Neuron (in vitro differentiated cells): ENCODE results near the gene MTHFD2L.
"Not testable (repeated sequence)": the region's sequence is repeated elsewhere in the genome, so short reads cannot be mapped to it uniquely, and the experiment has no call there.

Experiments
- H2AFZ ChIP-seq: one replicate; pipeline ENCODE4 v1.6.1; 2013; ENCODE audit warnings: low read depth, mild to moderate bottlenecking, inconsistent platforms, low read length, moderate library complexity
- H3K27me3 ChIP-seq: one replicate; pipeline ENCODE4 v1.6.1; 2013; ENCODE audit warnings: low read length; ENCODE audit not compliant: insufficient read depth
- H3K36me3 ChIP-seq: one replicate; pipeline ENCODE4 v1.6.1; 2013; ENCODE audit warnings: low read length; ENCODE audit not compliant: insufficient read depth
- H3K4me1 ChIP-seq: one replicate; pipeline ENCODE4 v1.6.1; 2013; ENCODE audit warnings: low read length; ENCODE audit not compliant: insufficient read depth
- H3K4me3 ChIP-seq: 2 replicates; pipeline ENCODE4 v1.5.1; 2013; ENCODE audit warnings: mild to moderate bottlenecking, low read length, moderate library complexity
- H3K9me3 ChIP-seq: one replicate; pipeline ENCODE4 v1.6.1; 2013; ENCODE audit warnings: low read length

Gene MTHFD2L

GRCh38 chr4:74330295-74330750 lies 172.4 kb downstream of the MTHFD2L start:
- H3K9me3 ChIP-seq: no peaks in the 10 kb centered on the region
- H3K4me1 ChIP-seq: no peaks in the 10 kb centered on the region
- H3K36me3 ChIP-seq: no peaks in the 10 kb centered on the region
- H3K27me3 ChIP-seq: no peaks in the 10 kb centered on the region
- no peak overlapping the region for H2AFZ ChIP-seq
- H3K4me3 ChIP-seq: no peak overlapping the region

GRCh38 chr4:74331252-74331651 lies 173.3 kb downstream of the MTHFD2L start:
- Histone ChIP-seq H3K4me1 (no peaks in the 10 kb centered on the region), H3K36me3 (no peaks in the 10 kb centered on the region), H3K27me3 (no peaks in the 10 kb centered on the region), H3K9me3 (no peaks in the 10 kb centered on the region), H3K4me3 (no peak overlapping the region), H2AFZ (no peak overlapping the region)

- Histone ChIP-seq H3K4me3 (no peak overlapping the region), H3K27me3 (no peaks in the 10 kb centered on the region), H2AFZ (no peak overlapping the region), H3K4me1 (no peaks in the 10 kb centered on the region), H3K36me3 (no peaks in the 10 kb centered on the region), H3K9me3 (no peaks in the 10 kb centered on the region)
These were observed 174.0 kb downstream of the MTHFD2L start for GRCh38 chr4:74331944-74332343.

GRCh38 chr4:74334636-74335035 lies 176.7 kb downstream of the MTHFD2L start:
- Histone ChIP-seq H3K27me3 (no peaks in the 10 kb centered on the region), H2AFZ (no peak overlapping the region), H3K36me3 (no peaks in the 10 kb centered on the region), H3K4me1 (no peaks in the 10 kb centered on the region), H3K4me3 (no peak overlapping the region), H3K9me3 (no peaks in the 10 kb centered on the region)

- no peaks in the 10 kb centered on the region for H3K4me1 ChIP-seq
- H3K4me3 ChIP-seq: no peak overlapping the region
- H3K9me3 ChIP-seq: no peaks in the 10 kb centered on the region
- H3K36me3 ChIP-seq: no peaks in the 10 kb centered on the region
- H3K27me3 ChIP-seq: no peaks in the 10 kb centered on the region
- H2AFZ ChIP-seq: no peak overlapping the region
These were observed 177.6 kb downstream of the MTHFD2L start for GRCh38 chr4:74335341-74336021.

GRCh38 chr4:74338792-74339333 lies 180.9 kb downstream of the MTHFD2L start:
- Histone ChIP-seq H3K9me3 (no peaks in the 10 kb centered on the region), H3K27me3 (no peaks in the 10 kb centered on the region), H3K36me3 (no peaks in the 10 kb centered on the region), H3K4me3 (no peak overlapping the region), H2AFZ (no peak overlapping the region), H3K4me1 (no peaks in the 10 kb centered on the region)

- H3K27me3 ChIP-seq: no peaks in the 10 kb centered on the region
- H2AFZ ChIP-seq: no peak overlapping the region
- no peaks in the 10 kb centered on the region for H3K36me3 ChIP-seq
- H3K4me3 ChIP-seq: no peak overlapping the region
- no peaks in the 10 kb centered on the region for H3K4me1 ChIP-seq
- H3K9me3 ChIP-seq: no peaks in the 10 kb centered on the region
These were observed 181.6 kb downstream of the MTHFD2L start for GRCh38 chr4:74339501-74339900.

GRCh38 chr4:74340421-74340820 lies 182.5 kb downstream of the MTHFD2L start:
- H3K4me3 ChIP-seq, H3K36me3 ChIP-seq, H3K27me3 ChIP-seq, H3K4me1 ChIP-seq, H2AFZ ChIP-seq, H3K9me3 ChIP-seq: not testable (repeated sequence)

GRCh38 chr4:74344031-74344430 lies 186.1 kb downstream of the MTHFD2L start:
- no peaks in the 10 kb centered on the region for H3K36me3 ChIP-seq
- no peak overlapping the region for H3K4me3 ChIP-seq
- H3K4me1 ChIP-seq: no peaks in the 10 kb centered on the region
- no peaks in the 10 kb centered on the region for H3K9me3 ChIP-seq
- no peak overlapping the region for H2AFZ ChIP-seq
- no peaks in the 10 kb centered on the region for H3K27me3 ChIP-seq
